ENCODE measurements around the gene VWCE.

VWCE gene

GRCh38 chr11:61294717-61295595 is at the start of gene VWCE:
Gene VWCE, minus strand, starts transcription at chr11:61295316. Its CDS starts 279 bp downstream, at chr11:61295037.
- DNase-seq = peak; percentile 23 to 61

GRCh38 chr11:61343792-61344745 is 49.0 kb upstream of the VWCE start:
- no peak for DNase-seq

- DNase-seq = no peak
Observed at GRCh38 chr11:61342207-61342803, 47.2 kb upstream of the VWCE start.

- no peak for DNase-seq
Observed at GRCh38 chr11:61341706-61342105, 46.6 kb upstream of the VWCE start.

GRCh38 chr11:61340979-61341378 is 45.9 kb upstream of the VWCE start:
- no peak for DNase-seq

GRCh38 chr11:61339490-61339878 is 44.4 kb upstream of the VWCE start:
- DNase-seq = no peak

- no peak for DNase-seq
Observed at GRCh38 chr11:61338783-61339489, 43.8 kb upstream of the VWCE start.

- no peak for DNase-seq
Observed at GRCh38 chr11:61337706-61338470, 42.8 kb upstream of the VWCE start.

- DNase-seq = peak; percentile 62 to 77
Observed at GRCh38 chr11:61336171-61336935, 41.2 kb upstream of the VWCE start.

GRCh38 chr11:61335355-61335710 is 40.2 kb upstream of the VWCE start:
- DNase-seq = no peak

- peak in 1 of 2 experiments; percentile 3 for DNase-seq
Observed at GRCh38 chr11:61334434-61335354, 39.6 kb upstream of the VWCE start.

- no peak for DNase-seq
Observed at GRCh38 chr11:61333550-61334433, 38.7 kb upstream of the VWCE start.

- DNase-seq = peak; percentile 87 to 94
Observed at GRCh38 chr11:61332797-61333549, 37.9 kb upstream of the VWCE start, which contains the start of the genes DDB1 and TKFC. Gene DDB1, minus strand, starts transcription at chr11:61333105. Its CDS starts 137 bp downstream, at chr11:61332968. Gene TKFC, plus strand, starts transcription at chr11:61333228. Its CDS starts 1,501 bp downstream, at chr11:61334729.

GRCh38 chr11:61332281-61332796 is 37.2 kb upstream of the VWCE start:
- no peak for DNase-seq

- no peak for DNase-seq
Observed at GRCh38 chr11:61331651-61332050, 36.5 kb upstream of the VWCE start.

- DNase-seq = no peak
Observed at GRCh38 chr11:61329871-61330270, 34.8 kb upstream of the VWCE start.

GRCh38 chr11:61328351-61328750 is 33.2 kb upstream of the VWCE start:
- DNase-seq = no peak

Data from SHP77 (cell line).